GM12864 (cell line): ENCODE measurements around the gene PRIMA1.

ENCODE experiments used
- DNase-seq: peaks from one replicate; pipeline ENCODE4 v3.0.0-alpha.2; 2011; ENCODE audit warnings: low read depth
- H3K4me3 ChIP-seq: 2 replicates; pipeline ENCODE4 v1.5.1; 2011; ENCODE audit warnings: mild to moderate bottlenecking, low read depth, low read length, control low read depth
- TF ChIP-seq, protein P1 (sequence below): IDR thresholded peaks from 2 replicates; pipeline ENCODE4 v1.5.1; 2011; ENCODE audit warnings: low read depth, mild to moderate bottlenecking, moderate library complexity, low read length, control low read depth, inconsistent platforms; ENCODE audit errors: missing control alignments

Gene PRIMA1

DNA sequence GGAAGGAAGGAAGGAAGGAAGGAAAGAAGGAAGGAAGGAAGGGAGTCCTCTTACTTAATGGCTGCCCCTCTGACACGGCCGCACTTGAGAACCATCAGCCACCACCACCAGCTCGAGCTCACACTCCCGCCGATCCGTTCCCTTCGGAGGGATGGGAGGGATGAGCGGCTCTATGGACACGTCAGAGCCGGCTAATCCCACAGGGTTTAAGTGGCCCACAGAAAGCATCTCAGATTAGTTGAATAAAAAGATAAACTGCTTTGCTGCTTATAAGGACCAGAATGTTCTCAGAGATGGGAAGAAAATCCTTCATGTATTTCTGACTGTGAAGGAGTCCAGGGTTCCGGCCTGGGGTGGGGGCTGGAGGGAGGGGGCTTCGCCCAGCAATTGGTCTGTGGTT is 31.1 kb downstream of the PRIMA1 start:
- no peak for DNase-seq
- TF ChIP-seq, protein P1, sequence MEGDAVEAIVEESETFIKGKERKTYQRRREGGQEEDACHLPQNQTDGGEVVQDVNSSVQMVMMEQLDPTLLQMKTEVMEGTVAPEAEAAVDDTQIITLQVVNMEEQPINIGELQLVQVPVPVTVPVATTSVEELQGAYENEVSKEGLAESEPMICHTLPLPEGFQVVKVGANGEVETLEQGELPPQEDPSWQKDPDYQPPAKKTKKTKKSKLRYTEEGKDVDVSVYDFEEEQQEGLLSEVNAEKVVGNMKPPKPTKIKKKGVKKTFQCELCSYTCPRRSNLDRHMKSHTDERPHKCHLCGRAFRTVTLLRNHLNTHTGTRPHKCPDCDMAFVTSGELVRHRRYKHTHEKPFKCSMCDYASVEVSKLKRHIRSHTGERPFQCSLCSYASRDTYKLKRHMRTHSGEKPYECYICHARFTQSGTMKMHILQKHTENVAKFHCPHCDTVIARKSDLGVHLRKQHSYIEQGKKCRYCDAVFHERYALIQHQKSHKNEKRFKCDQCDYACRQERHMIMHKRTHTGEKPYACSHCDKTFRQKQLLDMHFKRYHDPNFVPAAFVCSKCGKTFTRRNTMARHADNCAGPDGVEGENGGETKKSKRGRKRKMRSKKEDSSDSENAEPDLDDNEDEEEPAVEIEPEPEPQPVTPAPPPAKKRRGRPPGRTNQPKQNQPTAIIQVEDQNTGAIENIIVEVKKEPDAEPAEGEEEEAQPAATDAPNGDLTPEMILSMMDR: no peak
- no peak overlapping the region for H3K4me3 ChIP-seq

DNA sequence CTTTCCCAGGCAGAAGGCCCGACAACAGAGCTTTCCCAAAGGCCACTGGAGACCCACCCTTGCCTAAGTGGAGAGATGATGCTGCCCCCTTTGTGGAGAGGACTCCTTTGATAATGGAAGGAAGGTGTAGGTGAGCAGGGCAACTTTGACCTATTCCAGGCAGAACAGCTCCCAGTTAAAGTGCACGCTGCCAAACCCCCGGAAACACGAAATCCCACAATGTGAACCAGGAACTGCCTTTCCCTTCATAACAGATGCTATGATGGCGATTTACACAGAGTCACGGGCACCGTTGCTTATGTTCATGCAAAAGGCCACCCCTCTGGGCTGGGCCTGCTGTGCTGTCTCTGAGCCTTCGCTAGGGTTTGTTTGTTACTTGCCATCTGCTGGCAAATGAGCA is 34.6 kb downstream of the PRIMA1 start:
- no peak overlapping the region for H3K4me3 ChIP-seq
- no peak for DNase-seq
- TF ChIP-seq, protein P1: no peak

DNA sequence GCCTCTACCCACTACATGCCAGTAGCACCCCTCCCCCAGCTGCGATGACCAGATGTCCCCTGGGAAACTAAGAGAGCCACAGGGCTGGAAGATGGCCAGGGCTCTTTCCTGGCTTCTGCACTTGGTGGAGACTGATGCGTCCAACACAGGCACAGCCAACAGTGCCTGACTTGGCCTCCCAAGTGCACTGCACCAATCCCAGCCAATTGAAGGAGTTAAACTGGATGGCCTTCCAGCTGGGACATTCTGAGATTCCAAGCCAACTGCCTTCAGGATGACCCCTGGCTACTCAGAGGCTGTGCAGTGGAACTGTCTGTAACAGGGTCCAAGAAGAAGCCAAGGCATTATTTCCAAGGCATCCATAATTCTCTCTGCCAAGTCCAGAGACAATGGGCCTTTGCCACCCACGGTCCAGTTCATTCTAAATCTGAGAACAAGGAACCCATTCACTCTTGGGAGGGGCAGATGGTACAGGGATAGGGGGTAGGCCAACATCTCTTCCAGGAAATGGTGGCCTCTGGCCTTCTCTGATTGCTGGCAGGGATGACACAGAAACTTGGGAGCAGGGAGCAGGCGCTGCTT is 35.2 kb downstream of the PRIMA1 start:
- TF ChIP-seq, protein P1: no peak
- no peak overlapping the region for H3K4me3 ChIP-seq
- no peak for DNase-seq

- H3K4me3 ChIP-seq: no peak overlapping the region
- TF ChIP-seq, protein P1: no peak
- DNase-seq: no peak
These were observed 36.2 kb downstream of the PRIMA1 start for GRCh38 chr14:93751946-93752655.

DNA sequence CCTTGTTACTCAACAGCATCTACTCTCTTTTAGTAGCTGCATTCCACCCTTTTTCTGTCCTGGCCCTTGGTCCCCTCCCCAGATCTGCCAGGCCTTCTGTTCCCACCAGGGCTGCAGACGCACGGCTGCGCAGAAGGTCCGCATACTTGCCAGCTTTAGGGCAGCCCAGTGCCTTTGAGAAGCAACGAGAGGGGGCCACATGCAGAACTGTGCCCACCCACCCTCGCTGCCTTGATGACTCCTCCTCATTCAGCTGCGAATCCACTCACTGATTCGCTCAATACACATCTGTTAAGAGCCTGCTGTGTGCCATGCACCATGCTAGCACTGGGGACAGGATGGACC is 39.2 kb downstream of the PRIMA1 start:
- H3K4me3 ChIP-seq: no peak overlapping the region
- no peak for DNase-seq
- TF ChIP-seq, protein P1: no peak

GRCh38 chr14:93748208-93749075 is 39.8 kb downstream of the PRIMA1 start:
- H3K4me3 ChIP-seq: no peak overlapping the region
- TF ChIP-seq, protein P1: no peak
- DNase-seq: no peak
